HG02763 (cell line): ENCODE measurements around the gene GGTLC2.
"Not testable (repeated sequence)": the region's sequence is repeated elsewhere in the genome, so short reads cannot be mapped to it uniquely, and the experiment has no call there.

Experiments
- ATAC-seq: cut with Tn5 transposase; IDR thresholded peaks from one replicate; pipeline ENCODE4 v1.9.1; 2021; ENCODE audit warnings: mild to moderate bottlenecking, moderate library complexity; ENCODE audit not compliant: unreplicated experiment

GGTLC2 gene

DNA sequence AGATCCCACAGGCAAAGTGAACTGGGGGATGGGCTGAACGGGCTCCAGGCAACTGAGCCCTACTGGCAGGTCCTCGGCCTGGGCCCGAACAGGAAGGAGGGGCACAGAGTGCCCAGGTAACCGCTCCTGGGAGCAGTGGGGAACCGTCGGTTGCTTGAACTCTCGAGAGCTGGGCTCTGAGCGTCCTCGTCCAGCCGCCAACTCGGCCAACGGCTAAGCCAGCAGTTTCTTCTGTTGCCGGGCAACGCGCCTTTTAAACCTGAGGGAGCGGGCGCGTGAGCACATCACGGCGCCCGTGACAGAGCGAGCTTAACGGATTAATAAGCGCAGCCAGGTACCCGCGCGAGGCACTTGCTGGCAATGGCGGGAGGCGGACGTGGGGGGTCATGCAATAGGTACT is at the start of gene GGTLC2:
Gene GGTLC2 (plus strand): TSS at position 301 of the 400 bp plus-strand sequence. CDS start 1,732 bp downstream, outside the sequence.
- ATAC-seq = not testable (repeated sequence)

DNA sequence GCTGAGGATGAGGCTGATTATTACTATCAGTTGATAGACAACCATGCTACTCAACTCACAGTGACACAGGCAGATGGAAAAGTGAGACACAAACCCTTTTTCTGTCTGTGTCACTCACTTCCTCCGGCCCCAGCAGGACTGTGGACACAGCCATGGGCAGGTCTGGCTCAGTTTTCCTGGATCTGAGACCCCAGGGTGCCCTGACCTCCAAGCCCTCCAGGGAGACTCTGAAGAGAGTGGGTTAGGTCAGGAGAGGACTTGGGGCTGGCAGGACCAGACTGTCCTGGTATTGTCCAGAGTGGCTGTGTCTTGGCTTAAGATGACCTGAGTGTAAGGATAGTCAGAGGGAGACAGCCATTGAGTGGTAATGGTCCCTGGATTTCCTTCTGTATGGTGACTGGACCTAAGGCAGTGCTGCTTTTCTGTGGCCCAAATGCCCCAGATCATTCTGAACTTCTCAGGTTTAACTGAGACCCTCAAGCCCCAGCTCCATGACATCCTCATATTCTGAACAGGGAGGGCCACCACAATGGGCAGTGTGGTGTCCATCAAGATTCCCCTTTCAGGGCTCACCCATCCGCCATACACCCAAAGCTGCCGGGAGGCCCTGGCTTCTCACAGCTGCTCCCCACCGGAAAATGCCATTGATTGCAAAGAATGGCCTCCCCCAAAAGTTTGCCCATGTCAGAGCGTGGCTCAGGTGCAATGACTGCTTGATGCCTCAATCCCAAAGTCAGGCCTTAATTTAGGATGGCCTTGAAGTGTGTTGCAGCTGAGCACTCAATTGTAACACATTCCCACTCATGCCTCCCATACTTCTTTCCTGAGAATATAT is 49.2 kb upstream of the GGTLC2 start:
- no peak for ATAC-seq

DNA sequence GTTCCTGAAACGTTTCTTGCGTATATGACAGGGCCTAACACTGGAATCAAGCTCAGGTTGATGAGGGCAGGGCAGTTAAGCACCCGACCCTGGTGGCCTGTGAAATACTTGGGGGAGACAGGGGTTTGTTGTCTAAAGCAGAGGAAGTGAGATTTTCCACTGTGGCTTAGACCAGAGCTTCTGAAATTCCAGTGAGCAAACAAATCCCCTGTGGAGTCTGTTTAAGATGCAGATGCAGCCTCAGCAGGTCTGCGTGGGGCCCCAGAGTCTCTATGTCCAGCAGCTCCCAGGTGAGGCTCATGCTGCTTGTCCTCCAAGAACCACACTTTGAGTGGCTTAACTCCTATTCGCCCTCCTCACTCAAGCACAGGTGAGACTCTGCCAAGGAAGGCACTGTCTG is 46.3 kb upstream of the GGTLC2 start:
- no peak for ATAC-seq

DNA sequence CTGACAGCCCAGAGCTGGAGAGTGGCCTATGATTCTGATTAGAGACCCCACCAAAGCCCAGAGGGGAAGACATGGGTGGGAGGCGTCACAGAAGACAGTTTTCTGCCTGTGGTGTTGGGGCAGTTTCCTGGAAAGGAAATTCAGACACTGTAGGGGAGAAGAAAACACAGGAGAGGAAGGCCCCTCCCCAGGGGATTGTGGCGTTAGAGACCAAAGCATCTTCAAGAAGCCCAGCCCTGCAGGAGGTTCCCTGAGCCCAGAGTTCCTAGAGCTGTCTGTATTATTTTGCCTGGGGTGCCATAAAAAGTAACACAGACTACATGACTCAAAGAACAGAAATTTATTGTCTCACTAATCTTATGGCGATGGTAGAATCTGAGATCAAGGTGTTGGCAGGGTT is 45.2 kb upstream of the GGTLC2 start:
- ATAC-seq = no peak

DNA sequence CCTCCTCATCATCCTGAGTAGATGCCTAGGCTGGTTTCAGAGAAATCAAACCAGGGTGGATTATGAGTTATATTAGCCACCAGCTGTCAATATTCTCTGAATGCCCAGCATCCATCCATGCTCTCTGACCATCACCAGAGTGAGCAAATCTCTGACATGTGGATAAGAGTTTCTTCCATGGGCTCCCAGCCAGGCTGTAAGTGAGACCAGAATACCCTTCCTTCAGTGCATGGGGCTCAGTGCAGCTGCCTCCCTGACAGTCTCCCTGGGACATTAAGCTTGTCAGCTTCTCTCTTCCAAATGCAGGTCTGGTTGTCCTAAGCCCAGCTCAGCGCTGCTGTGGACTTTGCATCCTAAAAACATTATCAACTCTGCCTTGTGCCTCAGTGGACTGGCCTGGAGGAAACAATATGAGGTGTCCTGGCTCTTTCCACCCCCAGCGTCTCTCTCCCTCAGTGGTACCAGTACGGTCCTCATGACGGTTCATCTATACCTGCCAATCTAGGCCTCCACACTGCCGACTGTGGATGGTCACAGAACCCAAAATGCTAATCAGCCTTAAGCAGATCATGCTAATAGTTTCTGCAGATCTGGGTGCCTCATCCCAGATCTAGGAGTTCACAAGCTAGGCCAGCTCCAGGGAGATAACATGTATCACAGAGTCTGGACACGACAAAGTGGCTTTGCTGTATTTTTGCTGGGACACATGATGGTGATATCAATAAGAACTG is 43.7 kb upstream of the GGTLC2 start:
- no peak for ATAC-seq

DNA sequence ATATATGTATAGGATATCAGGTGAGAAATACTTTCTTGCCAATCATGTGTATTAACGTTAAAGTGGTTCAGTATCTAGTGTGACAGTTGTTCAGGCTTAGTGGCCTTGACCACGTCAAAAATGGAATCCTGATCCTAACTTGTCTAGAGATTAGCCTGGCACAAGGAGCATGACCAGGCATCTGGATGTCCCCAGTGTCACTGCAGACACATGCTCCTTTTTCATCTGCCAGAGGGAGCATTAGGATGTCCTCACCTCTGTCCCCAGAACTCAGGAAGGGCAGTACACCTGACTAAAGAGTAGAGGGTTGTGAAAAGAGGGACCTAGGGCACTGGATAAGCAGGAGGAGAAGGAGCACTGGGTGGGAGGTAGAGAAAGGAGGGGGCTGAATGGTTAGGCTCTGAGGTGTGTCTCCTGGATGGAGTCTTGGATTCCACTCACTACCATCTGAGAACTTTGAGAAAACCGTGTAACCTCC is 40.9 kb upstream of the GGTLC2 start:
- no peak for ATAC-seq

DNA sequence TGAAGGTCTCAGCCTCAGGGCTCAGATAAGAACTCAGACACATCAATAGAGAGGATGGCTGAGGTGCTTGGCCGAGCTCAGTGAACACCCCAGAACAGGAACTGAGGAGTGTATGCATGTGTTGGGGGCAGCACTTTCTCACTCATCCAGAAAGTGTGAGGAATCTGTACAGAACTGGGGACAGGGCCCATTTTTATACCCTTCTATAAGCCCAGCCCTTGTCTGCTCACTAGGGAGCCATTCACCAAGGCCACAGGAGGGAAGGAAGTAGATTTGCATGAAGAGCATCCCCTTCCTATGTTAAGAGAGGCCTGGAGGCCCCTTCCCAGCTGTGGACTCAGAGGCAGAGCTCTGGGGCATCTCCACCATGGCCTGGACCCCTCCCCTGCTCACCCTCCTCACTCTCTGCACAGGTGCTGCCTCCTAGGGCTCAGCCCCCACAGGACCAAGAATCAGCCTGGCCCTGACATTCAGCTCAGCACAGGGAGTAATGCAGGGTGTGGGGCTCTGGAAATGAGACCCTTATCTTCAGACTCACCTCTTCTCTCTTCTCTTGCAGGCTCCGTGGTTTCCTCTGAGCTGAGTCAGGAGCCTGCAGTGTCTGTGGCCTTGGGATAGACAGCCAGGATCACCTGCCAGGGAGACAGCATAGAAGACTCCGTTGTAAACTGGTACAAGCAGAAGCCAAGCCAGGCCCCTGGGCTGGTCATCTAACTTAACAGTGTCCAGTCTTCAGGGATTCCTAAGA is 39.9 kb upstream of the GGTLC2 start:
- ATAC-seq = no peak

DNA sequence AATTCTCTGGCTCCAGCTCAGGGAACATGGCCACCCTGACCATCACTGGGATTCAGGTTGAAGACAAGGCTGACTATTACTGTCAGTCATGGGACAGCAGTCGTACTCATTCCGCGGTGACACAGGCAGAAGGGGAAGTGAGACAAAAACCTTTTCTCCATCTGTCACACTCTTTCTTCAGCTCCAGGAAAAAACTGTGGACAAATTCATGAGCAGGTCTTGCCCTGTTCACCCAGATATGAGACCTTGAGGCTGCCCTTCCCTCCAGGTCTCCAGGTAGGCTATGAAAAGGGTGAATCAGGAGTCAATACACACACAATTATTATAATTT is 39.4 kb upstream of the GGTLC2 start:
- no peak for ATAC-seq

DNA sequence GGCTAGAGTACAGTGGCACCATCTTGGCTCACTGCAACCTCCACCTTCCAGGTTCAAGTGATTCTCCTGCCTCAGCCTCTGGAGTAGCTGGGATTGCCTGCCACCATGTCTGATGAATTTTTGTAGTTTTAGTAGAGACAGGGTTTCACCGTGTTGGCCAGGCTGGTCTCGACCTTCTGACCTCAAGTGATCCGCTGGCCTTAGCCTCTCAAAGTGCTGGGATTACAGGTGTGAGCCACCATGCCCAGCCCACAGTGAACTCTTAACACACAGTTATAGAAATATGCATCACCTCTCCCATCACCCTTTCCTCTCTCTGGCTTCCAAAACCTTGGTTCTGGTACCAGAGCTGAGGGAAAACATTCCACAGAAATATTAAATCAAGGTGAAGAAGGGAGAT is 36.4 kb upstream of the GGTLC2 start:
- ATAC-seq = not testable (repeated sequence)

DNA sequence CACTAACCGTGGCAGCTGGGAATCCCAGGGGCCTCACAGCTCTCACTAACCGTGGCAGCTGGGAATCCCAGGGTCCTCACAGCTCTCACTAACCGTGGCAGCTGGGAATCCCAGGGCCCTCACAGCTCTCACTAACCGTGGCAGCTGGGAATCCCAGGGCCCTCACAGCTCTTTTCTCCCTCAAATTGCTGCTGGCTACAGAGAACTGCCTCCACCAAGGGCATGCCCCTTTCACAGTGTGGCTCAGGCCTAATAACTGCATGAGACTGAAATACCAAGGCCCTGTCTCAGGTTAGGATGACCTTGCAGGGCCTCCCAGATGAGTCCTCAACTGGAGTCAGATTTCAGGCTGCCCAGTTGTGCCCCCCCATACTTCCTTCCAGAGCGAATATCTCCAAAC is 35.1 kb upstream of the GGTLC2 start:
- no peak for ATAC-seq

DNA sequence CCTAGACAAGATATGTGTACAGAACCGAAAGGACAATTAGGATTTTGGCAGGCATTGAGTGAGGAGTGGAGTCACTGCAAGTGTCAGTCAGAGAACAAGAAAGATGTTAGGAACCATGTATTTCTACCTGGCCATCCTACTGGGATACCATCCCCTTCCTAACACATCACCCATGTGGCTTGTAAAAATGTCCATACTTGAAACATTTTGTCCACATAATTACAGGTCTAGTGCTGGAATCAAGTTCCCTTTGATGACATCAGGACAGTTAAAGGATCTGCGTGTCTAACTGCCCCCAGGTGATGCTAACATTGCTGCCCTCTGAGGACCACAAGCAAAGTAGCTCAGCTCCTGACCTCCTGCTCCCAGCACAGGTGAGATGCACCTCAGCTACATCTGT is 31.9 kb upstream of the GGTLC2 start:
- no peak for ATAC-seq

DNA sequence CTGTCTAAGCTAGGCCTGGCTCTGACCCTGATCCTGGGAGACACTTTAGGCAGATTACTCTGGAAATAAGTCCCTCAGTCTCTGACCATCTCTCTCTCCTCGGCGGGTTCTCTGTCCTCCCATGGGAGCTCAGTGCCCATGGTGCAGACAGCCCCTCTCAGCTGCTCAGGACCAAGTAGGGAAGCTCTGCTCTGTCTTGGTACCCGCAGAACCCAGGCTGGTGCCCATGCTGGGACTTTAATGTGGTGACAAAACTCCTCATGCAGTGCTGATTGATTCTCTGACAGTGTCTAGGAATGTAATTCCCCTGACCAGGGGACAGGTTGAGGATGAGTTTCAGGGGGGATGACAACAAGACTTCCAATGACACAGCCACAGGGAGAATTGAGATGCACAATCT is 30.3 kb upstream of the GGTLC2 start:
- no peak for ATAC-seq

DNA sequence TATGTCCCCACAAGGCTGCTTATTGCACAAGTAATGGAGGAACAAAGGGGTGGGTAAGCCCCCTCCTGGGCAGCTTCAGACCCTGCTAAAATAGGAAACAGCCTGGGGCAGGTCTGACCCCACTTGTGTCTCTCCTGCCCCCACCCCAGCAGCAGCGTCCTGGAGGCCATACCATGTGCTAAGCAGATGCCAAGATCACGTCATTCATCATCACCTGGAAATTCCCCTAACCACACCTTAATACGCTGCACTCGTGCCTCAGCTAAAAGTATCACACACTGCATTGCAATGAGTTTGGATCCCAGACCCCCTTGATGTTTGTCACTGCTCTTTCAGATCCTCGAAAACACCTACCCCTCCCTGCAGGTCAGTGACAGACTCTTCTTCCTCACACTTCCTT is 27.8 kb upstream of the GGTLC2 start:
- ATAC-seq = no peak

DNA sequence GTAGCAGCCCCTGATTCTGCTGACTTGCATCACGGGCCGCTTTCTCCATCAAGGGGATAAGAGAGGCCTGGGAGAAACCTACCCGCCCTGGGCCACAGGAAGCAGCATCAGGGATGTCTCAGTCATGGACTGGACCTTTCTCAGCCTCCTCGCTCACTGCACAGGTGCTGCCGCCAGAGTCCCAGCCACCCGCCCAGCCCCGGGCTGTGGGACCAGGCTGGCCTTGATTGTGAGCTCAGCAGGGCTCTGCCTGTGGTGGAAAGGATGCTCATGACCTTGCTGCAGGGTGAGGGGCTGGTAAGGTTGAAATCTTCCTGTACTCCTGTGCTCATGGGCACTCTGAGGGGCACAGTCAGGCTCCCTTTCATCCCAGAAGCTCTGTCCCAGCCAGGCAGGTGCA is 26.0 kb upstream of the GGTLC2 start:
- no peak for ATAC-seq

DNA sequence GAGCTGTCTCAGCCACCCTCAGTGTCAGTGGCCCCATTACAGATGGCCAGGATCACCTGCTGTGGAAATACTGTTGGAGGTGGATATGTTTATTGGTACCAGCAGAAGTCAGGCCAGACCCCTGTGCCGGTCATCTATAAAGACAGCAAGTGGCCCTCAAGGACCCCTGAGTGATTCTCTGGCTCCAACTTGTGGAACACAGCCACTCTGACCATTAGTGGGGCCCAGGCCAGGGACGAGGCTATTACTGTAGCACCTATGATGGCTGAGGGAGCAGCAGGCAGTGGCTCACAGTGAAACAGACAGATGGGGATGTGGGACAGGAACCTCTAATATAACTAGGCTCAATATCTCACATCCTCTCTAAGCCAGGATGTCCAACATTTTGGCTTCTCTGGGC is 25.5 kb upstream of the GGTLC2 start:
- no peak for ATAC-seq

DNA sequence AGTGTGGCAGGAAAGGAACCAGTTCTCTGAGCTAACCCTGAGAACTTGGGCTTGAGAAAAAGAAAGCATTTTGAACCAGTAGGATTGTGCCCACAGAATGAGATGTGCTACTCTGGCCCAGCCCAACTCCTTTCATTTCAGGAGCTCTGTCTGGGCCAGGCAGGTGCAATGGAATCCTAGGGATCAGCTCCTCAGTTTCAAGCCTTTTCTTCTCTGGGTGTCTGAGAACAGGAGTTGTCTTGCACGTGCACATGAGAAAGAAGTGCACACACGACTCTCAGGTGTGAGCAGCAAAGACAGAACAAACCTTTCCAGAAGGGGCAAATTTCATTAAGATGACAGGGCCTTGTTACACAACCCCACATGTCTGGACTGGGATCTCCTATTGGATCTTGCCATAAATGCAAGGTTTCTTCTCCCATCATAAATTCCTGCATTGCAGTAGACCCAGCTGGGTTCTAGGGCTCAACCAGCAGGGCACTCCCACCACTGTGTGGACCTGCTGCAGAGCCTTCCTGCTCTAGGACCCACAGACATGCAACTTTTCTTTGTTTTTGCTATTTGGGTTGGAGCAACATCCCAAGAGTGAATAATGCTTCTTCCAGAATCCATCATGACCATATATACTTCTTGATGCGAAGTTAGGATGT is 24.5 kb upstream of the GGTLC2 start:
- ATAC-seq = no peak

DNA sequence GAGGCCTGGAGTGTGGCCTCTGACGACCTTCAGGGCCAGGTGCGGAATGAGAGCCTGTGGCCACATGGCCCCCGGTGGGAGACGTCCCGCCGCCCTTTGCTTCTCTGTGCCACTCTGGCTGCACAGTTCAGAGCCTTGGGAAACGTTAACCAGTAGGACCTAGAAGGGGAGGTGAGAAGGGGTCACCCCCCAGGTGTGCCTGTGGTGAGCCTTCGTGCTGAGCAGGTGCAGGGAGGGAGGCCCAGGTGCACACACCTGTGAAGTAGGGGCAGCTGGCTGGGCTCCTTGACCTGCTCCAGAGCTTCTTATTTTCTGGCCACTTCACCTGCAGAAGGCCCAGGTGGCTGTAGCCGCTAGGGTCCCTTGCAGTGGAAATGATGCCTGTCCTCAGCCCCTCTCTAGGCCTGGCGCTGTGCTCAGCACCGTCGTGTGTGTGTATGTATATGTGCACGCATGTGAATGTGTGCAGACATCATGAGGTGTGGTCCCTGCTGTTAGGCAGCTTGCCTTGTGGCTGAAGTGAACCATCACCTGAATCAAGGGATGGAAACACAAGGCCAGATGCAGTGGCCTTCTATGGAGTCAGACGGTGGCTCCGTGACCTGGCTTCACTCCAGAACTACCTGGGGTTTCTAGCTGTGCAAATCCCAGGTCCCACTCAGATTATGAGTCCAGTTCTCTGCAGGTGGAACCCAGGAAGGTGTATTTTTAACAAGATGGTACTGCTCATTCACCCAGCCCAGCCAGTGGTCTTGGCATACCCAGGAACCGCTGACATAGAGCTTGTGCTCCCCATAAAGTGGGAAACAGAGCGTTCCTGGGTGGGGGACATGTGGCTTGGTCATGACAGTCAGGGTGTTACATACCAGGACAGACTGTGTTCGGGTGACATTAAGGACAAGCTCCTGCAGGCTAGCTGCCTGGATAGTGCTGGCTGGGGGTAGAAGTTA is 15.6 kb upstream of the GGTLC2 start:
- ATAC-seq = not testable (repeated sequence)

DNA sequence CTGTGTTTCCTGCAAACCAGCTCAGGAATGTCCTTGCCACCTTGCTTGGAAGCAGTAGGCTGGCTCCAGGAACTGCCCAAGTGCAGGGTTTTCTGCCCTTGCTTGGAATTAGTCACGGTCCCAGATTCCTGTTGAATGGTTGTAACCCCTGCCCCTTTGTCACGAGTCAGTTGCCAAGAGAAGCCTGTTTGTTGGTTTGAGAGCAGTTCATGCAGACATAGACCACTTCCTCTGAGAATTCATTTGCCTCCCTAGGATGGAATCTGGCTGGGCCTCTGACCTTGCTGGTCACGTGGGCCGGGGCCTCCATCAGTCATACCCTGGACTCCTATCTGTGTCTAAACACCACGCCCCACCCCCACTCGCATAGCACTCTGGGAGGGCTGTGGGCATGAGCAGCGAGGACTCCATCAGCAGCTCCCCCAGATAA is 13.2 kb upstream of the GGTLC2 start:
- not testable (repeated sequence) for ATAC-seq

DNA sequence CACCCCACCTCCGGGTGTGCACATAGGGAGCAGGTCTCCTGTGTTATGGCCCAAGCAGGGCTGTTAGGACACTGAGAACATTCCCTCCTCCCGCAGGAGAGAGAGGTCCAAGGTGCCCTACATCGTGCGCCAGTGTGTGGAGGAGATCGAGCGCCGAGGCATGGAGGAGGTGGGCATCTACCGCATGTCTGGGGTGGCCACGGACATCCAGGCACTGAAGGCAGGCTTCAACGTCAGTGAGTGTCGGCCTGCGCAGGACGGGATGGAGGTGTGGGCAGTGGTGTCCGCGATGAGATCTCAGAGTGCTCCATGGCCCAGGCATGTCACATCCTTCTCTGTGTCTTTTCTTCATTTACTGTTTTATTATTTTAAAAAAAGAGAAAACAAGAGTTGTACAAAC is 12.2 kb upstream of the GGTLC2 start:
- ATAC-seq = not testable (repeated sequence)

DNA sequence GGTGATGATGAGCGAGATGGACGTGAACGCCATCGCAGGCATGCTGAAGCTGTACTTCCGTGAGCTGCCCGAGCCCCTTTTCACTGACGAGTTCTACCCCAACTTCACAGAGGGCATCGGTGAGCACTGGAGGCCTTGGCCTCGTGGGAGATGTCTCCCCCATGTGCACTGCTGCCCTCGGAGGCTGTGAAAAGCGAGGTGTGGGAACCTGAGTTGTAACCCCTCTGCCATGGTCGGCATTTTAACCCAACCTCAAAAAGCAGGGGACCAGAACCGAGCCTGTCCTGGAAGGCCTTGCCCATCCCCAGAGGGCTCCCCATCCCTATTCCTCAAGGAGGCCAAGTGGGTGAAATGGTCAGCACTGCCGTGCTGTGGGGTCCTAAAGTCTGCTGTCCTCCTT is 10.9 kb upstream of the GGTLC2 start:
- not testable (repeated sequence) for ATAC-seq
